Stimulated activated CD4-positive, alpha-beta T cell treated with anti-CD3 and anti-CD28 coated beads, Interleukin-1b, Interleukin-23, amount 100 ng/mL, for 48 hours (primary cell): ENCODE measurements around the gene GSTA5.
"Not testable (repeated sequence)": the region's sequence is repeated elsewhere in the genome, so short reads cannot be mapped to it uniquely, and the experiment has no call there.

Experiments used
- DNase-seq: peaks from one replicate; pipeline ENCODE4 v3.0.0-alpha.2; 2020

The GSTA5 gene

DNA sequence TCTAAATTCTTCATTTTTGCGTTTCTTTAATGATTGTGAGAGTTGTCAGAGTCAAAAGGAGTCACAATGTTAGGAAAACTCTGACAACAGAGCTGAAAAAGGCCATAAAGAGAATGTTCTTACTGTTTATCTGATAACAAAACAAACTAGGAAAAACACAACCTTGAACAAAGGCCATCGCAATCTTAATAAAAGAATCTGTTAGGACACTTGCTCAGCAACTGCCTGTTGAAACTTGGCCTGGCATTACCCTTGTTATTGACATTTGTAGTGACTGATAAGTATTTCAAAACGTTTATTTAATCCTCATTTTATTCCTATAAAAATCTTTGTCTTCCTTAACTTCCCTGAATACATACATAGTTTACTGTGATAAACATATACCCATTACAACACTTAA, 52.7 kb downstream of the GSTA5 start:
- no peak for DNase-seq

DNA sequence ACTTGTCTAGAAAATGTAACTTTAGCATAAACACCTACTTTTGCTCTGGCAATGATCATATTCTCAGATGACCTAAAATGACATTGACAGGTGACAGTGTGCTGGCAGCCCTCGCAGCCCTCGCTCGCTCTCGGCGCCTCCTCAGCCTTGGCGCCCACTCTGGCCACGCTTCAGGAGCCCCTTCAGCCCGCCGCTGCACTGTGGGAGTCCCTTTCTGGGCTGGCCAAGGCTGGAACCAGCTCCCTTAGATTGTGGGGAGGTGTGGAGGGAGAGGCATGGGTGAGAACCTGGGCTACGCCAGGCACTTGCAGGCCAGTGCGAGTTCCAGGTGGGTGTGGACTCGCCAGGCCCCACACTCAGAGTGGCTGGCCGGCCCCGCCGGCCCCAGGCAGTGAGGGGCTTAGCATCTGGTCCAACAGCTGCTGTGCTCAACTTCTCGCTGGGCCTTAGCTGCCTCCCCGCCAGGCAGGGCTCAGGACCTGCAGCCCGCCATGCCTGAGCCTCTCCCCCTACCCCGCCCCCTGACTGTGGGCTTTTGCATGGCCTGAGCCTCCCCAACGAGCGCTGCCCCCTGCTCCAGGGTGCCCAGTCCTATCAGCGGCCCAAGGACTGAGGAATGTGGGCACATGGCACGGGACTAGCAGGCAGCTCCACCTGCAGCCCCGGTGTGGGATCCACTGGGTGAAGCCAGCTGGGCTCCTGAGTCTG, 54.2 kb downstream of the GSTA5 start:
- no peak for DNase-seq

DNA sequence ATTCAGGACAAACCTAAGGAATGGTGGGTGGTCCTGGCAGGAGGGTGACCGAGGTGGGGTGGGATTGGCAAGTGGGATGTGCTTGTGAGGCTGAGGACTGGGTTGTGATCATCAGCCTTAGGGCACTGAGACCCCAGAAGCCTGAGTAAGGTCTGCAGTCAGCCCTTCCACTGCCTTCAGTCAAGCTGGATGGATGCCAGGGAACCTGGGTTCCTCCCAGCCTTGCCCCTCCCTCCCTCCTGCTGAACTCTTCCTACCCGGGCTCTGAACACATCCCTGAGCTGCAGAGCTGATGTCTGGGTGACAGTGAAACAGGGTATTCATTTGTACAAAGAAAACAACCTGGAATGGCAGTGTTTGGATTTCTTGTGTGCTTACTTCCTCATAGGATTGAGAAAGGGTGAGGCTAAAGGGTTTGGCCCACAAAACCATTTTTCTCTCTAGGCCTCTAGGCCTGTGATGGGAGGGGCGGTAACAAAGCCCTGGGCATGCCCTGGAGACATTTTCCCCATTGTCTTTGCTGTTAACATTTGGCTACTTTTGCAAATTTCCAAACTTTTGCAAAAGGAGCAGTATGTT, 57.8 kb downstream of the GSTA5 start:
- DNase-seq: not testable (repeated sequence)

DNA sequence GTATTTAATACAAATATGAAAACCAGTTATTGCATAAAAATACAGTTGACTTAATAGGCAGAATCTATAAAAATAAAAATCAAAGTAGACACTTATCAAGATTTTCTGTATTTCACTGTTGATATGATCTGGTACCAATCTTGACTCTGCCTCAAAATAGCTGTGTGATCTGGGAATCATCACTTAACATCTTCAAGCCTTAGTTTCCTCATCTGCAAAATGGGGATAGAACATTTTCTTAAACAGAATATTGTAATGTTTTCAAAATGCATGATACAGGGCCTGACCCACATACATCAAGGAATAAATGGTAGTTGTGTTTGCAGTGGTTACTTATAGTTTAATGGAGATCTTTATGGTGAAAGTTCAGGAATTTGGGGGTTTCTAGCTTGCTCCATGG, 58.4 kb downstream of the GSTA5 start:
- not testable (repeated sequence) for DNase-seq
